Islet precursor cell (in vitro differentiated cells): ENCODE measurements around the gene MIOS.
A peak's percentile ranks its signal among the peaks of the same experiment; 100 is the strongest.

Source experiments
- DNase-seq: peaks from one replicate; pipeline ENCODE4 v3.0.0-alpha.2; 2018

The MIOS gene

DNA sequence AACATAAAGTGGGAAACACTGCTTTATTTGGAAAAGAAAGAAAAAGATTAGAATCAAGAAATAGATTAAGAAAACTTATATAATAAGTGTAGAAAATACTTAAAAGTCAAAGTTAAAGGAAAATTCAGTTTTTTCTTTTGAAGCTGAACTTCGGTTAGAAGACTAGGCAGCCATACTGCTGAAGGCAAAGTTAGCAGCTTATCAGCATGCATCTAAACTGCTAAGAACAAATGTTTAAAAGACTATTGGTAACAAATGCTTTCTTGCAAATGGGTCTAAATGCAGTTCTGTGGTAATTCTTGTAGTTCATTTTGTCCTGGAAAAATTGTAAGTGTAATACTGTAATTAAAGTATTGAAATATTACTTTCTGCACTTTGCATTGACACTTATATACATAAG lies 18.0 kb downstream of the MIOS start:
- no peak for DNase-seq

DNA sequence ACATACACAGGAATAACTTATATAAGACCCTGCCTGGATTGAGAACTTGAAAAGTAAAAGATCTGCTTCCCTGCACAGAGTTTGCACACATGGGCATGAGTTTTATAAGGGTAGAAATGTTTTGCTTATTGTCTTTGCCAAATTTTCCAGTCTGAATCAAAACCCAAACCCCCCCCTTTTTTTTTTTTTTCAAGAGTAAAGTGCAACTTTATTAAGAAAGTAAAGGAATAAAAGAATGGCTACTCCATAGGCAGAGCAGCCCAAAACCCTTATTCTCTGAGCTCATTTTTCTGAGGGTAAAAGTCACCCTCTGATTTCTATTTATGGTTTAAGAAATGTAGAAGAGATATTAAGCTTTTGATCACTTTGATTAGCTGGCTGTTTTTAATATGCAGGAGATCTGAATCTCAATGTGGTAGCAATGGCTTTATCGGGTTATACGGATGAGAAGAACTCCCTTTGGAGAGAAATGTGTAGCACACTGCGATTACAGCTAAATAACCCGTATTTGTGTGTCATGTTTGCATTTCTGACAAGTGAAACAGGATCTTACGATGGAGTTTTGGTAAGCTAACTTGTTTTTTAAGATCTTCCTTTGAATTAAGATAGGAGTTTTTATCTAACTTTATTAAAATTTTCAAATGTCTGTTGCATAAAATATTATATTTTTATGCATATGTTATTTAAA lies 18.7 kb downstream of the MIOS start:
- DNase-seq = no peak

DNA sequence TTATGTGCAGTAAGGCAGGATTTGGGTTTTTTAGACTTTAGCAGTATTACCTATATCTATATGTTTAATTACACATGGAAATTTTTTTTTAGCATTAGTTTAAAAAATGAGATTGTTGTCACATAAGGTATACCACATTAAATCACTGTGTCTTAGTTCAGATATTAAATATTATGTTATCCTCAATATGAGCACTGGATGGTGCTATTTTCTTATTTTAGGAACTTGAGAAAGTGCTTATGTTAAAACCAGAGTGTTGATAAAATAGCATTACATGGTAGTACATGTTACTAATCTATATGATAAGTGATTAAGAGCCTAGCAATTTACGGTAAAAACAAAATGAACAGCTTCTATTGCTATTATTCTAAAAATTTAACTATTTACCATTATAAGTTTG lies 28.8 kb downstream of the MIOS start:
- DNase-seq = no peak

DNA sequence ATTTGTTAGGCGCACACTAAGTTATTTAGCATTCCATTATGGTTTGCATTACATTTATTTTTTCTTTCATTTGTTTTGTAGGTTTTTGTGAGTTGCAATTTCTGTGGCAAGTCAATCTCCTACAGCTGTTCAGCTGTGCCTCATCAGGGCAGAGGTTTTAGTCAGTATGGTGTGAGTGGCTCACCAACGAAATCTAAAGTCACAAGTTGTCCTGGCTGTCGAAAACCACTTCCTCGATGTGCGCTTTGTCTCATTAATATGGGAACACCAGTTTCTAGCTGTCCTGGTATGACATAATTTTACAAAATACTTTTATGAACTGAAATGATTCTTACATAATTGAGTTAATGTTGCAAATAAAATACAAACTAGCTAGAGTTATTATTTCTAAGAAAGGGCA lies 29.5 kb downstream of the MIOS start:
- DNase-seq = no peak

DNA sequence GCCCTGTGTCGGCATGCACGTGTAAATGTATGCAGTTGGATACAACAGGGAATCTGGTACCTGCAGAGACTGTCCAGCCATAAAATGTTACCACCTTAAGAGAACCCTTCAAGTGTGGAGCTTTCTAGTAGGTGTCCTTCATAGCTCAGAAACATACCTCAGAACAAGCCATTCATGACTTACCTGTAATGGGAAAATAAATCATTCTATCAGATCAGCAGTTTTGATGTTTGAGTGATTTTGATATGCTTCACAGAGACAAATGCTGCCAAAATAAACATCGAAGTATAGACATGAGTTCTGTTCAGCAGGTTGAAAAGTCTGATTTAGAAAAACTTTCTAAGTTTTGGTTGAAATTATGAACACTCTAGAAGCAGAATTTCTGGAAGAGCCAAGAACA lies 40.3 kb downstream of the MIOS start:
- DNase-seq = no peak

DNA sequence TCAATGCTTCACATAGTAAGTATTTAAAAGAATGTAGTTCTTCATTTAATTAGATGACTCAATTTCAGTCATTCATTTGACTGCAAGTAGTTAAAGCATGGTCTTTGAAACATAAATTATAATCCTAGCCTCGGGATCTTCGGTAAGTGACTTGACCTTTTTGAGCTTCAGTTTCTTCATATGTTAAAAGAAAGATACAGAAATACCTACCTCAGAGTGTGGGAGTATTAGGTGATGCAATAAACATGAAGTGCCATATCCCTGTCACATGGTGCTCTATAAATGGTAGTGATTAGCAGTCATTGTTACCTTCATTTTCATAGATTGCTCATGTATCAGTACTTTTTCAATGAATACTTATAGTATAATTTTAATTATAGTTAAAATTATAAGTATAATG lies 42.6 kb downstream of the MIOS start:
- no peak for DNase-seq

DNA sequence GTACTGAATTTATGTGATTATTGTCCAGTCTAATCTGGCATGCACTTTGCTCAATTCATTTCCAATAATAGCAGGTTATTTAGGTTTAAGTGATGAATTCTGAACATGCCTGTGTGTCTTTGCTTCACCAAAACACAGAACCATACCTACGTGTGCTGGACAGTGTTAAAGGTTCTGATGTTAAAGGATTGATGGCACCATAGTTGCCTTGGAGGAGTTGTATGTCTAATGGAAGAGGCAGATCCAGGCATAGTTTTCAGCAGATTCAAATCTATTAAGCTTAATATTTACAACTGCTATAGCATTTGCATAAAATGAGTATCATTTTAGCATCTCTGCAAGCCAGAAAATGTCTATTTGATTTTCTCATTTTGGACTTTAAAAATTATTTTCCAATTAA lies 45.8 kb downstream of the MIOS start:
- no peak for DNase-seq

DNA sequence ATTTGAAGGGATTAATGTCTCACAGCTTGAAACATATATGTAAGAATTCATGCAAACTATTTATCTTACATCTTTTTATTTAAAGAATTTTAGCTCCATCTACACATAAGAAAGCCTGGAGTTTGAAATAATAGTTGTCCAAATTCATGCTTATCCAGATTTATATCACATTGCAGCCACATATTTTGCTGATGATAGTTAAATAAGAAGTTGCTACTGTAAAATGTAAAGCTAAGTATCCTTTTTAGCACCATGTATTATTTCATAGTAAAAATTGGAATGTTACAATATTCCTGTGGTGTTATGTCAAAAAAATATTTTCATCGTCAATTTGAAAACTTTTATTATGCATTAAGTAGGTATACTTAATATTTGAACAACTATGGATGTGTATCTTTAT lies 46.5 kb downstream of the MIOS start:
- no peak for DNase-seq

DNA sequence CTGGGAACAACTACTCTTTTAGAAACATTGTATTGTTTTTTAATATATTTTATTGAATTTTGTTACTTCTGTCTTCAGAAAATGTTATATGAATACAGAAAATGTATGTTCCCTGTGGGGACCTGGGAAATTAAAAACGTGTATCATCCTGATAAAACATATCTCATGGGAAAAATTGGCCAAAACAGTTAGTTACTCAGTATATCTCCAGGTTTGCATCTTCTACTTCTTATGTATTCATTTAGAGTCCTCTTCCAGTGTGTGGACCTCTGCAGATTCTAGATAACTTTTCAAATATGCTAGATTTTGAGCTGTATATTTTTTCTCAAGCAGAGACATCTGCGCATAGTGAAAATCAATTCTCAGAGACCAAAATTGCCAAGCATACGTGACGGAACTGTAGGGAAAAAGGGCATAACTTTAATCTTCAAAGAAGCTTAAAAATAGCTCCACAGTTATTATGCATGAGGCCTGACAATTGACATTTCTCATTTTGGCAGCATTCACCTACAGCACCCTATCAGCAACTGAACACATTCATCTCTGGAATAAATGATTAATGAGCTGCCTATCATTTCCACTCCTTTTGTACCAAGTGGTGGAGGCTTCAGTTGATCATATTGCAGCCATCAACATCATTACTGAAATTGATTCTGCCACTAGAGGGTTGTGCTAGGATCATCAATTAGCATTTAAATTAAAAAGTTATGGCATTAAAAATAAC lies 47.5 kb downstream of the MIOS start:
- no peak for DNase-seq

DNA sequence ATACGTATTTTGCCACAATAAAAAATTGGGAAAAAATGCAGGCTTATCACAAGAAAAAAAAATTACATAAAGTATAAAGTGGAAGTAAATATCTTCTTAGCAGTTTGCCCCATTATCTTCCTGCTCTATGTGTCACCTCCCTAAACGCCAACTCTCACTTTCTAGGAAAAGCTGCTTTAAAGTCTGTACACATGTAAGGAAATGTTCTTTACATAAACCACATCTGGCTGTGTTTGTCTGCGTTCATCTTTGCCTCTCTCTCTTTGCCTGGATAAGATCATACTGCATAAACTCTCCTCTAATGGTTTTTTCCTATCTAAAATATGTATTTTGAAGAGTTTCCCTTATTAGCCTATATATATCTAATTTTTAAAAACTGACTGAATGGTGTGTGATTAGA lies 50.9 kb downstream of the MIOS start:
- no peak for DNase-seq

DNA sequence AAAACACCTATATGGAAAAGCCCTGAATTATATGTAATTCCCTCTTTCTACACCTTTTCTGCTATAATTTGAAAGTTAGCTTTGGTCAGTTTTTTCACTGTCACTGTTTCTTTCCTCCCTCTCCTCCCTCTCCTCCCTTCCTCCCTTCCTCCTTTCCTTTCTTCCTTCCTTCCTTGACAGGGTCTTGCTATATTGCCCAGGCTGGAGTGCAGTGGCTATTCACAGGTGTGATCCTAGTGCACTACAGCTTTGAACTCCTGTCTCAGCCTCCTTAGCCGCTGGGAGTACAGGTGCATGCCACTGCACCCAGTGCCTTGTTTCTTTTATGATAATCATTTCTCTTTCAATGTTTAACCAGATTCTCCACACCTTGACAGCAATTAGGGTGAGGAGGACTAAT lies 51.7 kb downstream of the MIOS start:
- no peak for DNase-seq

DNA sequence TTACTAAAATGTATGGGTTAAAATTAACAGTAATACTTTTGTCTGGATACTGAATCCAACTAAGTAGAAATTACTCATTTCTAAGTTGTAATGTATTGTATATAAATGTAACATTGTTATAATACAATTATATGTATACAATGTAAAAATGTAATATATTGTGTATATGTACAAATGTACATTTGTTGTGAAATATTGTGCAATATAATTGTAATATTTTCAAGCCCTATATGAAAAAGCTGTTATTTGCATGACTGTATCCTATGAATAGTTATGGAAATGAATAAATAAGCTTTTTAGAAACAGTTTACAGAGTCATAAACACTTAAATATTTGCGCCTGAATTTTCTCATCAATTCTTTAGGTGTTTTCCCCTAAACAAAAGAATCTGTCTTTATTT lies 53.6 kb downstream of the MIOS start:
- DNase-seq = no peak

DNA sequence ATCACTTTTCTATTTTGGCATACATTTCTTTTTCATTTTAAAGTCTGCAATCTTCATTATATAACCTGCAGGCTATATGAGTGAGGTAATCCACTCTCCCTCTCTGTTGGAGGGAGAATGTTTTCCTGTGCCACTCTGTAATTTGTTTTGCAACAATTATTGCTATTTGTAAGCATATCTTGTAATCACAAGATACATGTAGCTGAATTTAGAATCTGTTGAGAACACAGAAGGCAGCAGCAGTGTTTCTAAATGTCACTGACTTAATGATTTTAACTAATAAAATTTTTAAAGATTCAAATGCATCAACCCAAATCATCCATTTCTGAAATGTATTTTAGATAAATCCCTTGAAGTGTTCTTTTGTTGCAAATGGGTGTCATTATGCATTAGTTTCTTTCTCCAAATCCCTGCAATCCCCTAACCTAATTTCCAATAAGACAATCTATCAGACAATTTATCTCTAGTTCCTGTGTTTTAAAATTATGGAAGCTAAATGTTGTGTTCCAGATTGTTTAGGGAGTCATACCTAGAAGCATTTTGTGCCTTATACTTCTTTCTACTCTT lies 54.0 kb downstream of the MIOS start:
- no peak for DNase-seq

DNA sequence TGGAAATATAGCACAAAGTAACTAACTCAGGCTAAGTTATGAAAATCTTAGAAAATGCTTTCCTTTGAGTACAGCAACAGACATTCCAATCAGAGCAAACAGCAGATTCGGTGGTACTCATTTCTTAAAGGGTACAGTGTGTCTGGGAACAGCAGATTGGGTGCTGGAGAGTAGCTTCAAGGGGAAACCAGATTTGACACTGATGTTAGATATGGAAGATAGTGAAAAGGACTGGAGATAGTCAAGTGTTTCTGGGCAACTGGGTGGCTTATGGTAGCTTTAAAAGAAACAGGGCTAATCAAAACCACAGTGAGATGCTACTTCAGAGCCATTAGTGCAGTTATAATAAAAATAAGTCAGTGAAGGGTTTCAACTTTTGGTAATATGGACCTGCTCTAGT lies 61.8 kb downstream of the MIOS start:
- no peak for DNase-seq

DNA sequence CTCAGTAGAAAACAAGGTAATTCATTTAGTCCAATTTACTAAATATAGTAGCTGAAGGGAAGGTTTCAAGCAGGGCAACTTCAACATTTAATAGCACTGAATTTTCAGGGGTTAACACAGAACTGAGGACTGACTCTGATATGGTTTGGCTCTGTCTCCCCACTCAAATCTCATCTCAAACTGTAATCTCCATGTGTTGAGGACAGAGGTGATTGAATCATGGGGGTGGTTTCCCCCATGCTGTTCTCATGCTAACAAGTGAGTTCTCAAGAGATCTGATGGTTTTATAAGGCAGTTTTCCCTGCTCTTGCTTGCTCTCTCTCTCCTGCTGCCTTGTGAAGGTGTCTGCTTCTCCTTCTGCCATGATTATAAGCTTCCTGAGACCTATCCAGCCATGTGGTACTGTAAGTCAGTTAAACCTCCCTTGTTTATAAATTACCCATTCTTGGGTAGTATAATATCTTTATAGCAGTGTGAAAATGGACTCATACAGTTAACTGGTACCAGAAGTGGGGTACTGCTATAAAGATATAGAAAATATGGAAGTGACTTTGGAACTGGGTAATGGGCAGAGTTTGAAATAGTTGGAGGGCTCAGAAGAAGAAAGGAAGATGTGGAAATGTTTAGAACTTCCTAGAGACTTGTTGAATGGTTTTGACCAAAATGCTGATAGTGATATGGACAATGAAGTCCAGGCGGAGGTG lies 64.1 kb downstream of the MIOS start:
- no peak for DNase-seq

DNA sequence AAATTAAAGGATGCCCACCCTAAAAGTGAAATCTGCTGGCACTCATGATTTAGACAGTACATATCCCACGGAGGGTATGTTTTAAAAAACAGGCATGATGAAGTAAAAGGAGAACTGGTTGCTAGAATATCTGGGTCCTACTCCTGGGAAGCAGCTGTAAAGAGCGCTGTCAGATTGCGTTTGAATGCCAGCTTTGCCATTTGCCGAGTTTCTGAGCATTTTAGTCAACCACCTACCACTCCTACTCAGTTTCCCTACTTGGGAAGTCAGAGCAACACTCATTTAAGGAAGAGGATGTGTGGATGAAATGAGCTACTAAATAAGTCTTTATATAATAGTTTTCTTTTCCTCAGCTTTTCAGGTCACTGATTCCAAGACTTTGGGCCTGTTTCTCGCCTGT lies 72.7 kb downstream of the MIOS start:
- no peak for DNase-seq

DNA sequence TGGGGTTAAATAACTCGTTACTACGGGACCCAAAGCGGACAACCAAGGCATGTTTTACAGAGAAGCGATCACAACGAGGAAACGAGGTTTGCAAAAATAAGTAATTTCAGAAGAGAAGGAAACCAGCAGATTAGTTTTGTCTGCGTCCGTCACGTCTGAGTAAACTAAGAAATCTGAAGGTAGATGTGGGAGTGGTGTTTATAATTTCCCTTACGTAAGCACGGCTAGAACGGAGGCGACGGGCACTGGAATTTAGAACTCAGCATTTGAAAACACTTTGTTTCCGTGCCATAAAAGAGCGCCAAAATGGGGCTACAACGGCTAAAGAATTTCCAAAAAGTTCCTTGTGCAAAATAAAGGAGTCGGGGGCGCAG lies 73.2 kb downstream of the MIOS start:
- DNase-seq = no peak

DNA sequence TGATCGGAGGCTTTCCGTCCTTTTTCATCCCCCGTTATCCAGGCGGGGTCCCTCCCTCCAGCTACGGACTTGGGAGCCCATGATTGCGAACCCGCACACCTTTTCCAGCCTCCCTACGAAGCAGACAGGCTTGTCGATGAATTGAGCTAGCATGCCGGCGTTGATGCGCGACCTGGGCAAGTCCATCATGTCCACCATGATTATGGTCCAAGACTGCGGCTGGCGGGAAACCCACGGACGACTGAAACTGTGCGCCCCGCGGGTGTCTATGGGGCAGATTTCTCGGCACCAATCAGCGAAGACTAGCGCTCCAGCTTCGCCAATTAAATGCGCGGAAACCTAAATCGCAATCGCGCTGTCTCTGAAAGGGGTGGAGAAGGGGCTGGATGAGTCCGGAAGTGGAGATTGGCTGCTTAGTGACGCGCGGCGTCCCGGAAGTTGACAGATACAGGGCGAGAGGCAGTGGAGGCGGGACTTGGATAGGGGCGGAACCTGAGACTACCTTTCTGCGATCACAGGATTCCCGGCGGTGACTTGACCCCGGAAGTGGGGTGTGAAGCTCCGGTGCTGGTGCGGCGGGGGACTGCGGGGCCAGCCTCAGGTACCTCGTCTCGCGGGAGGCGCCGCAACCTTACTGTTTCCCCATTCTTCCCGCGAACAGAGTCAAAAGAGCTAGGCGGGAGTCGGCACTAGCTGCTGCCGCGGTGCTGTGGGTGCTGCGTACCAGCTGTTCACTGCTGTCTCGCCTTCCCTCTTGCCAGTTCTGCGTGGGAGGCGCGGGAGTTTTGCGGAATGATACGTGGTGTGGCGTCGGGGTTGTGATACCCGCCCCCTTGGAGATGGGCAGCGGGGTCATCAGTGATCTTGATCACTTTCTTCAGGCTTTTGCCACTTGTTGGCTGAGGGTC lies 73.8 kb downstream of the MIOS start, which contains the start of gene UMAD1:
Gene UMAD1, plus strand, starts transcription at position 532 of the 908 bp plus-strand sequence. CDS start 32,620 bp downstream, outside the sequence.
- peak; percentile 100 for DNase-seq

DNA sequence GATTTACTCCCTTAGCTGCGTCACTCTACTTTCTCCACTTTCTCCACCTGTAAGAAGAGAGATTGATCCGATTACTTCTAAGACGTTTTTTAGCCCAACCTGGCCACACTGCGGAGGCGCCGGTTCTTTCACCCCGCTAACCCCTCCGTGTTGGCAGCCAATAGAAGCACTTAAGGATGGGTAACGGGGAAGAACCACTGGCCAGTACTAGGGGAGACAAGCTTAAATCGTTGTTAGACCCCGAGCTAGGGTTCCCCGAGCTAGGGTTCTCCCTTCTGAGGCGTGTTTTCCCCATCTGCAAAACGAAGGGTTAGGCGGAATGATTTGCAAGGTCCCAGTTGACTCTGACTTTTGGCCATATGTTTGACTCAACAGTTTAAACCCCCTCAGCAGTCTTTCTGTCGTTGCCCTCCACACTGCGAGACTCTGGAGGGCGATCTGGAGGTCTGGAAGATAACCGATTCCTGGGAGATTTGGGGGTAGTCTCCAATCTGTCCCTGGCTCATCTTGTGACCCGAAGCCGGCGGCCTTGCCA lies 74.5 kb downstream of the MIOS start:
- peak; percentile 58 for DNase-seq

DNA sequence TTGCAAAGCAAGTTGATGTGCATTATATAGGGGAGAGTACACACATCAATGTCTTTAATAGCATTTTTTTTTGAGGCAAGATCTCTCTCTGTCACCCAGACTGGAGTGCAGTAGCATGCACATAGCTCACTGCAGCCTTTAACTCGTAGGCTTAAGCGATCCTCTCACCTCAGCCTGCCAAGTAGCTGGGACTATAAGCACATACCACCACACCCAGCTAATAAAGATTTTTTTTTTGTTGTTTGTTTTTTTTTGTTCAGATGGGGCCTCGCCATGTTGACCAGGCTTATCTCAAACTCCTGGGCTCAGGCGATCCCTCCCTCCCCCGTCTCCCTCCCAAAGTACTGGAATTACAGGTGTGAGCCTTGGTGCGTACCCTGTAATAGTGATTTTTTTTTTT lies 75.4 kb downstream of the MIOS start:
- DNase-seq = no peak

DNA sequence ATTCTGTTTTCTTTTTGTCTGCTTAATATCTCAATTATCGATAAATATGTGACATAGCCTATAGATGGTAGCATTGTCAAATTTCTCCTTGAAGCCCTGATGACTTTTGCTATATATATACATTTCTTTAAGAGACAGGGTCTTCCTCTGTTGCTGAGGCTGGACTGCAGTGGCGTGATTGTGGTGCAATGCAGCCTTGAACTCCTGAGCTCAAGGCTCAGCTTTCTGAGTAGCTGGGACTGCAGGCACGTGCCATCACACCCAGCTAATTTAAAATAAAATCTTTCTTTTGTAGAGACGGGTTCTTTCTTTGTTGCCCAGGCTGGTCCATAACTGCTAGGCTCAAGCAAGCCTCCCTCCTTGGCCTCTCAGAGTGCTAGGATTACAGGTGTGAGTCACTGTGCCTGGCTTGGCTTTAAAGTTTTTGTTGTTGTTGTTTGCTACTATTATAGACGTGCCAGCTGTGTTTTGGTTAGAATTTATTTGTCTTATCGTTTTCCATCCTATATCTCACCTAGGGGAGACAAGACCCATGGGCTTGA lies 80.9 kb downstream of the MIOS start:
- DNase-seq = no peak

DNA sequence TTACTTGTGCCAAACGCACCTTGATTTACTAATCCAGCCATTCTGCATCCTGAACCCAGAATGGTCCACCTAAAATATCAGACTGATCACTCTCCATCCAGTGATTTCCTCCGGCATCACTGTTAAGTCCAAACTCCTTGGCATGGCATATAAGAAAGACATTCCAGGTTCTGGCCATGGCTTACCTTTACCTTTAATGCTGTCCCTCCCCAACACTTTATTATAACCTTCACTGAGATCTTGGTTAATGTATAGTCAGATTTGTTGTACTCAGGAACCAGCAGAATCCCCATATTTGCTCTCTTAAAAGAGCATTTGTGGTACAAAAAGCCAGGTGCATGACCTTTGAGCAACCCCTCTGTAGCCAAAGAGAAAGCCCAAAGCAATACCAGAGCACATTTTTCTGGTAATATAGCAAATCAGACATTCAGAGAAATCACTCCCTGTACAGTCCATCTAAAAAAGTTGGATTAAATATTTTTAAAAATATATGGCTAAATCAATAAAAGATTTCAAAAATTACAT lies 84.1 kb downstream of the MIOS start:
- DNase-seq = no peak
